Measurements from ENCODE around the gene CST9.
"Not testable (repeated sequence)": the region's sequence is repeated elsewhere in the genome, so short reads cannot be mapped to it uniquely, and the experiment has no call there.

CST9 gene

GRCh38 chr20:23636908-23637281 lies 31.2 kb upstream of the CST9 start:
- DNase-seq = no peak

- DNase-seq = no peak
These were observed 30.6 kb upstream of the CST9 start for GRCh38 chr20:23636182-23636907.

GRCh38 chr20:23635768-23636090 lies 30.0 kb upstream of the CST9 start:
- DNase-seq = not testable (repeated sequence)

GRCh38 chr20:23634985-23635767 lies 29.5 kb upstream of the CST9 start:
- DNase-seq = no peak

GRCh38 chr20:23634044-23634801 lies 28.5 kb upstream of the CST9 start:
- no peak for DNase-seq

GRCh38 chr20:23632711-23633573 lies 27.2 kb upstream of the CST9 start:
- no peak for DNase-seq

- DNase-seq = no peak
These were observed 26.4 kb upstream of the CST9 start for GRCh38 chr20:23631981-23632710.

- DNase-seq = no peak
These were observed 25.6 kb upstream of the CST9 start for GRCh38 chr20:23631226-23631822.

GRCh38 chr20:23630392-23630849 lies 24.7 kb upstream of the CST9 start:
- no peak for DNase-seq

GRCh38 chr20:23629542-23630391 lies 24.1 kb upstream of the CST9 start:
- DNase-seq = no peak

GRCh38 chr20:23629017-23629541 lies 23.4 kb upstream of the CST9 start:
- no peak for DNase-seq

GRCh38 chr20:23628402-23629016 lies 22.8 kb upstream of the CST9 start:
- DNase-seq = no peak

GRCh38 chr20:23627501-23627900 lies 21.8 kb upstream of the CST9 start:
- DNase-seq = no peak

- DNase-seq = no peak
These were observed 20.4 kb upstream of the CST9 start for GRCh38 chr20:23626040-23626620.

- DNase-seq = no peak
These were observed 19.7 kb upstream of the CST9 start for GRCh38 chr20:23625236-23625964.

- no peak for DNase-seq
These were observed 18.6 kb upstream of the CST9 start for GRCh38 chr20:23624324-23624691.

- DNase-seq = no peak
These were observed 18.1 kb upstream of the CST9 start for GRCh38 chr20:23623666-23624323.

- DNase-seq = no peak
These were observed 17.2 kb upstream of the CST9 start for GRCh38 chr20:23622839-23623343.
